Testis (tissue), 2 donors: ENCODE data around the gene KISS1R.

Experiments
- CTCF ChIP-seq, 3 experiments: fragments of 450-650 bp in 2 of 3; fragments of 200-600 bp in 1 of 3; sonication (generic) in 1 of 3; IDR thresholded peaks; one replicate each; pipeline ENCODE4 v1.5.1; 2016 to 2019; ENCODE audit warnings: antibody characterized with exemption in 3 of 3, mild to moderate bottlenecking in 2 of 3, moderate library complexity in 1 of 3
- POLR2A ChIP-seq: fragments of 450-650 bp; IDR thresholded peaks from one replicate; pipeline ENCODE4 v1.6.1; 2017; ENCODE audit warnings: antibody characterized with exemption, mild to moderate bottlenecking, moderate library complexity

GRCh38 chr19:872266-872951 is 44.7 kb upstream of the KISS1R start:
- TF ChIP-seq POLR2A, result no peak
- TF ChIP-seq CTCF (IDR thresholded peaks at IDR 0.05), result no peak
